LNCaP clone FGC (cell line): ENCODE results near the gene ZNF488.

Experiments used
- DNase-seq: peaks from one replicate; pipeline ENCODE4 v3.0.0-alpha.2; 2011; ENCODE audit warnings: low read depth
- H3K4me3 ChIP-seq: 2 replicates; pipeline ENCODE4 v1.5.1; 2011; ENCODE audit warnings: mild to moderate bottlenecking, low read depth, low read length, control low read depth
- TF ChIP-seq, protein P1 (sequence below): IDR thresholded peaks from 2 replicates; pipeline ENCODE4 v1.5.1; 2012; ENCODE audit warnings: mild to moderate bottlenecking; ENCODE audit not compliant: control insufficient read depth, insufficient read depth; ENCODE audit errors: extremely low read depth

The ZNF488 gene

DNA sequence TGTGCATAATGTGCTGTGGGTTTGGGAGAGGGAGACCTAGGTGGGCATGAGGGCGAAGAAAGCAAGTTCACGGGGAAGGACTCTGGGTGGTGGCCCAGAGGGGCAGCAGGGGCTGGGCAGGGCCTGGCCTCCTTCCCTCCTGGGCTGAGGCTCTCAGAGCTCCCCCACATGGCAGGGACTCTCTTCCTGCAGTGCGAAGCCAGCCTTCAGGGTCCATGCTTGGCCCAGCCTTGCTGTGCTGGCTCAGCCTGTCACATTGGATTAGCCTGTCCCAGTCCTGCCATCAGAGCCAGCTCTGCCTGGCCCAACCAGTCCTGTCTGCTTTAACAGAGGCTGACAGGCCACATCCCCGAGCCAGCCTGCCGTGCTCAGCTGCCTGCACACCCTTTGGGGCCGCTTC lies 20.4 kb upstream of the ZNF488 start:
- TF ChIP-seq, protein P1, sequence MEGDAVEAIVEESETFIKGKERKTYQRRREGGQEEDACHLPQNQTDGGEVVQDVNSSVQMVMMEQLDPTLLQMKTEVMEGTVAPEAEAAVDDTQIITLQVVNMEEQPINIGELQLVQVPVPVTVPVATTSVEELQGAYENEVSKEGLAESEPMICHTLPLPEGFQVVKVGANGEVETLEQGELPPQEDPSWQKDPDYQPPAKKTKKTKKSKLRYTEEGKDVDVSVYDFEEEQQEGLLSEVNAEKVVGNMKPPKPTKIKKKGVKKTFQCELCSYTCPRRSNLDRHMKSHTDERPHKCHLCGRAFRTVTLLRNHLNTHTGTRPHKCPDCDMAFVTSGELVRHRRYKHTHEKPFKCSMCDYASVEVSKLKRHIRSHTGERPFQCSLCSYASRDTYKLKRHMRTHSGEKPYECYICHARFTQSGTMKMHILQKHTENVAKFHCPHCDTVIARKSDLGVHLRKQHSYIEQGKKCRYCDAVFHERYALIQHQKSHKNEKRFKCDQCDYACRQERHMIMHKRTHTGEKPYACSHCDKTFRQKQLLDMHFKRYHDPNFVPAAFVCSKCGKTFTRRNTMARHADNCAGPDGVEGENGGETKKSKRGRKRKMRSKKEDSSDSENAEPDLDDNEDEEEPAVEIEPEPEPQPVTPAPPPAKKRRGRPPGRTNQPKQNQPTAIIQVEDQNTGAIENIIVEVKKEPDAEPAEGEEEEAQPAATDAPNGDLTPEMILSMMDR, result no peak
- DNase-seq, result no peak
- no peak overlapping the region for H3K4me3 ChIP-seq

DNA sequence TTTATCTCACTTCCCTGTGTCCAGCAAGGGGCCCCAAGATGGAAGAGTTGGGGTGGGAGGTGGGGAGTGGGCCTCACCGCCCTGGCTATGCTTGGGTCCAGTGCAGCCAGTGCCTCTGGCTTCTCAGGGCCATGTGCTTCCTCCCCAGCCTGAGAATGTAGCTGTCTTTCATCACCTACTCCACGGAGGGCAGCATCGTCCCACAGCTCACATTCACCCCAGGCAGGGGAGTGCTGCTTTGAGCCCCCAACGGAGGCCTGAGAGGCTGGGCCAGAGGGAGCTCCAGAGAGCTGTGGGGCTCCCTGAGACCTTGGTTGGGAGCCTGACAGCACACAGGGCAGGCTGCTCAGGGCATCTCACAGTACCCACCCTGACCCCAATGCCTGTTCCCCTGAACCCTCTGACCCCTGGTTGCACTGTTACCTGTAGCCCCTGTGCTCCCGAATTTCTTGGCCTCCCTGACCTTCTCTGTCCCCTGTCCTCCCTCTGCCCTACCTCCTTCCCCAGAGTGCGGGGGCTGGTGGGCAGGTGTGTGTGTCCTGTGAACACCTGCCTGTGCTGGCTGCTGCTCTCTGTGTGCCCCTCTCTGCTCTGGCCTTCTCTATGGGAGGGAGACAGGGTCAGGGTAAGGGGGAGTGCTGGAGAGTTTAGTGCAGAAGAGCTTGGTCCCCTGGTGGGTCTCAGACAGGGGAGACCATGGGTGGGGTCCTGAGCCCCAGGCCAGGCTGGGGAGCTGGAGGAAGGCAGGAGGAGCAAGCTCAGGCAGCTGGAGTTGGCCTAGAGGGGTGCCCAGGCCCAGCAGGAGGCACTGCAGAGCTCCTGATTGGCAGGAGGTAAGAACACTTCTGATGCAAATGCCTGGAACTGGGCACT lies 19.6 kb upstream of the ZNF488 start:
- TF ChIP-seq, protein P1, result no peak
- no peak overlapping the region for H3K4me3 ChIP-seq
- DNase-seq, result no peak

DNA sequence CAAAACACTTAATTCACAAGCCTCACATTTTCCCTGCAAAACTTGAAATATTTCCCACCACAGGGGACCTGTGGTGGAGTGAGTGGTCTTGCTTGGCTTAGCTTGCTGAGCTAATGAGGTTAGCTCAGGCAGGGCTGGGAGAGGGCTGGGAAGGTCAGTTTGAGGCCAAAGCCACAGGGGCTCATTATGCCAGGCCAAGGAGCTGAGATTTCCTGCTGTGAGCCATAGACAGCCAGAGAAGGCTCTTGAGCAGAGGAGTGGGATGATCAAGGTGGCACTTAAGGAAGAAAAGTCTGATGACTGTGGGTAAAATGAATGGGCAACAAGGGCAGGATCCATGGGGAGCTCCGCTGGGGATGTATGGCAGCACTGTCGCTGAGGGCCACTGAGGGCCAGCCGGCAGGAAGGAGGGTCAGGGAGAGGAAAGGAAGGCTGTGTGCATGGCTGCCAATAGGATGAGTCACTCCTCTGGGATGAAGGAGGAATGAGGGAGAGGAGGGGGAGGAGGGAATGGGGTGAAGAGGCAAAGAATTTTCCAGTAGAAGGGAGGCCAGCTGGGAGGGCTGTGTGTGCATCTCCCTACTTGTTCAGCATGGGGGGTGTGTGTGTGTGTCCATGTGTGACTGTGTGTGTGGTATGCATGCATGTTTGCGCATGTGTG lies 18.7 kb upstream of the ZNF488 start:
- H3K4me3 ChIP-seq, result no peak overlapping the region
- TF ChIP-seq, protein P1, result no peak
- no peak for DNase-seq

DNA sequence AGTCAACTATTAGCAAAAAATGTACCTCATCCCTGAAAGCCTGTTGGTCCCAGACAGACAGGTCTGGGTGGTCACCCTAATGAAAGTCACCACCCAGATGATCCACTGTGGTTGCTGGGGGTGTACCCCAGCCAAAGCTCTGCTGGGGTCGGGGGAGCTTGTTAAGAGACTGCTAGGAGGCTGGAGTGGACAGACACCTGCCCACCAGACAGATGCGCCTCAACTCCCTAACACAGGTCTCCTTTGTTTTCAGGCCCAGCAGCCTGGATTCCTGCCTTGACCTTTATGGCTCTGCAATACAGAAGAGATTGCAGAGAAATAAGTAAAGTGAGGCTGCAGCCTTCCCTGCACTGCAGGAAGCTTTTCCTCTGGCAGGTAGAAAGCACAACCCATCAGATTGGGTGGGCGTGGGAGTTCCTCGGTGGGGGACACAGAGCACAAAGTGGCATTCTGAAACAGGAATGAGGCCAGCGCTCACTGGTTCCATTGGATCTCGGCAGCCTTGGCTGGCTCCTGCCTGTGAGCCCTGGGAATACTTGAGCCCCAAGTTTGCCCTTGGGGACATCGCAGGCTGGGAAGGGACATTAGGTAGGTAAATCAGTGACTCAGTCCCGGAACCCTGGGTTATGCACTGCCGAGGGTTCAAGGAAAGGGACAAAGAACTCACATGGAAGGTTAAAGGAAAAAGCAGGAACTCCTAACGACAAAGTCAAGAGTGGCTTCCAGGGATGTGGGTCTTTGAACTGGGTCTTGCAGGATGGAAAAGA lies 18.0 kb upstream of the ZNF488 start:
- TF ChIP-seq, protein P1, result no peak

GRCh38 chr10:47401210-47401609 lies 17.1 kb upstream of the ZNF488 start:
- H3K4me3 ChIP-seq, result no peak overlapping the region
- DNase-seq, result no peak
- TF ChIP-seq, protein P1, result no peak

More for the DNA sequence above, 18.0 kb upstream of the ZNF488 start:
- no peak overlapping the region for H3K4me3 ChIP-seq
- DNase-seq, result no peak

DNA sequence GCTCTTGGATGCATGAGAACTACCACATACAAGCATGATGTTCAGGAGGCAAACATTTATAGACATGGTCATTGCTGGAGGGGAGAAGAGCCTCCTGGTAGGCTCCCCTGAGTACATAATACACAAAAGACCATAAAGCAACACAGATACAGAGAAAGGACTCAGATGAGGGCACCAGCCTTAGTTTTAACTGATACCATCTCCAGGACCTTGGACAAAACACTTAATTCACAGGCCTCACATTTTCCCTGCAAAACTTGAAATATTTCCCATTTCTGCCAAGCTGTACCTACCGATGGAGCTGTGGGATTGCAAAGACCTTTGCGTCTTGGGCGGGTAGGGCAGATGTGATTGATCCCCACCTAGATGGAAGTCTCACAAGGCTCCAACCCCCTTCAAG lies 16.7 kb upstream of the ZNF488 start:
- DNase-seq, result no peak
- TF ChIP-seq, protein P1, result no peak
- no peak overlapping the region for H3K4me3 ChIP-seq
